ENCODE data around the gene ZNF784.
"Not testable (repeated sequence)": the region's sequence is repeated elsewhere in the genome, so short reads cannot be mapped to it uniquely, and the experiment has no call there.

The ZNF784 gene

GRCh38 chr19:55576746-55577145 is 47.6 kb downstream of the ZNF784 start:
- no peak overlapping the region for H3K4me3 ChIP-seq (ENCODE audit: low read depth, low read length)
- ChIA-PET POLR2A (interaction anchor here (0.5 kb wide), 1 partner anchor 29 kb away, joined by 3 read pairs; no protein-coding TSS in a partner anchor), CTCF (no interaction called here)
- DNase-seq (ENCODE audit: low read depth, low spot score): no peak
- TF ChIP-seq CTCF (IDR thresholded peaks at IDR 0.05; ENCODE audit: insufficient read depth, low read length, missing control alignments): no peak

GRCh38 chr19:55573929-55574328 is 50.4 kb downstream of the ZNF784 start:
- CTCF ChIA-PET: interaction anchor here (0.7 to 1.7 kb wide), 4 partner anchors 12 to 107 kb away, joined by 3 to 6 read pairs (median 4); no protein-coding TSS in a partner anchor
- H3K4me3 ChIP-seq (ENCODE audit: low read depth, low read length); DNase-seq (ENCODE audit: low read depth, low spot score): not testable (repeated sequence)
- POLR2A ChIA-PET: interaction anchor here (0.7 to 1.4 kb wide), 2 partner anchors 24 to 74 kb away, joined by 3 to 5 read pairs; no protein-coding TSS in a partner anchor
